CD4-positive, alpha-beta T cell treated with Interleukin-2 at 100 ng/mL for 4 hours (primary cell): Measurements from ENCODE around the gene GKAP1.
A peak's percentile ranks its signal among the peaks of the same experiment; 100 is the strongest.
"Not testable (repeated sequence)": the region's sequence is repeated elsewhere in the genome, so short reads cannot be mapped to it uniquely, and the experiment has no call there.

ENCODE experiments used
- DNase-seq: peaks from one replicate; pipeline ENCODE4 v3.0.0-alpha.2; 2020; ENCODE audit warnings: low spot score

Gene GKAP1

GRCh38 chr9:83817356-83818278 is at the start of gene GKAP1:
Gene GKAP1 (minus strand): TSS chr9:83817769. CDS start chr9:83806517, 11,252 bp downstream.
- DNase-seq = peak; percentile 89

DNA sequence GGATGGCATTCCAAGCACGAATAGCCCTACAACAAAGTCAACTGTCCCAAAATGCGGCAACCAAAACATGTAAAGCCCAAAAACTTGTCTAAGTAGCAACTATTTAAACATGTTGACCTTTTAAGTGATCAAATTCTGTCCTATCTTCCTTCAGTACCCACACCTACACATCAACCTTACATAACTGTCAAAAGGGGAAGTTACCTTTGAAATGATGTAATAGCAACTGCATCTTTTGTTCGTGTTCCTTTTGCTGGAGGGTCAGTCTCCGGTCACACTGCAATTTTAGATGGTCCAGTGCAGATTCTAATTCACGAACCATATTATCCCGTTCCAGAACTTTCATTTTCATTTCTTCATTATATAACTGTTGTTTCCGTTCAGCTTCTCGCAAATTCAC is 32.3 kb upstream of the GKAP1 start:
- DNase-seq = not testable (repeated sequence)

DNA sequence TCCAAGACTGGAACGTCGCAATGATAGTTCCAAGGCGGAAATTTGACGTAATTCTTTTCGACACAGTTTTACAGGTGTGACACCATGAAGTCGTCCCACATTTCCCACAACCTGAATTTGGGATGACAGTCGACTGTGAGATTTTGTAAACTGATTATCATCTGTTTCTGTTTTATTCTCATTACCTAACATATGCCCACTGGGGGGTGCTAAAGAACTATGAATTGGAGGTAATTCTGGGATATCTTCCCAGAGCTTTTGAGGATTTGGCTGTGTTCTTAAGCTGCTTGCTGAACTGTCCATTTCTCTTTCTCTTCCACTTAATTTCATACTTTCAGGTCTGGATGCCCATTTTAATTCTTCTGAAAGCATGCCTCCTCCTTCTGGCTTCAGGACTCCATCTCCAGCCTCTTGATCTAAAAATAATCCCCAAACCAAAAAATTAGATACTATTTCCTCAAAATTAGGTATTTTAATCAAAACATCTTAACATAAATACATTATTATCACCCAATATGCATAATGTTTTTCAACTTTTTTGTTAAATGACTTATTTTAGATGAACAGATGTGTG is 19.6 kb upstream of the GKAP1 start:
- not testable (repeated sequence) for DNase-seq

DNA sequence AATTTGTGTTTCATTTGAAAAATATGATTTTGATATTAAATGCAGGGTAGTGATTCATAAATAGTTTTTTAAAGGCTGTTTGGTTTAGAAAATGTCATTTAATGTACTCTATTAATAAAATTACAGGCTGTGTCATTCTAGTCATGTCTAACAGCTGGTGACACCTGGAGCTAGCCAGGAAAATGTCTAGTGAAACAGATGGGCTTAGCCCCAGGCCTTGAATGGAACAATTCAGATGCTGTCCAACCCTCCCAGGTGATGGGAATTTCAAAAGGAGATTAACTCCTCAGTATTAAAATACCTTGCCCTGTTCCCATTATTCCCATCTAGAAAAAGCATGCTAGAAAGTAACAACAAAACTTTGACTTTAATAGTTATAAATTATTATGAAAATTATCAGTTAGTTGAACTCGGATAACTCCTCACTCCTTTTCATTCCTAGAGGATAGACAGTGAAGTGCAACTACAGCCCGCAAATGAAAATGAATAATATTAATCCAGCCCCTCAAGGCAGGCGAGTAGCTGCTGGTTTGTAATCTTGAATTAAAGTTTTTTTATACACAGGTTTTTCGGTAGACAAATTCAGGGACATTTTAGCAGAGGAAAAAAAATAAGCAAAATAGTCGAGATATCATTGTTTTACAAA is 13.0 kb upstream of the GKAP1 start:
- DNase-seq = not testable (repeated sequence)

DNA sequence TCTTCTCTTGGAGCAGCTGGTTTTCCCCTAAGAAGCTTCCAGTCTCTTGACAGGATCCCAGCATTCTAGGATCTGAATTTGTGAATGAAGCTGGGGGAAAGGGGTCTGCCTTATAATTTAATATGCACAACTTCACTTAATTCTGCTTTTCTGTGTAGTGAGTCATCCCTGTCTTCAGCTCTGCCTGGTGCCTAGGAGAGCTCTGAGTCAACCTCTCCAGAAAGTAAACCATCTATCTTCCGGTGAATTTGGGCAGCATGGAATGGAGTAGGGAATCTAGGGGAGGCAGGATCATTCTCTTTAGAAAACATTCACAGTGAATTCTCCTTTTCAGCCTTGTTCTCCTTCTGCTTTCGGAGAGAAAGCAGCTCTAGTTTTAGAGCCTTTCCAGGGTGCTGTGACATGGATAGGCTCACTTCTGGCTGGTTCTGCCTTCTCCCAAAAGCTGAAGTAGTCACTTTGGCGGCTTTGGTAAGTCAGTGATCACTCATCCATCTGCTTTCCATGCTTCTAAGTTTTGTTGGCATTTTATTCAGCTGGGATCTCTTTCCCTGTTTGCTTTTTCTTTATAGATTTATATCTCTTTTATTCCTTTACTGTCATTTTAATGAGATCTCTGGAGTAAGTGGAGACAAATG is 7.5 kb upstream of the GKAP1 start:
- DNase-seq = not testable (repeated sequence)

DNA sequence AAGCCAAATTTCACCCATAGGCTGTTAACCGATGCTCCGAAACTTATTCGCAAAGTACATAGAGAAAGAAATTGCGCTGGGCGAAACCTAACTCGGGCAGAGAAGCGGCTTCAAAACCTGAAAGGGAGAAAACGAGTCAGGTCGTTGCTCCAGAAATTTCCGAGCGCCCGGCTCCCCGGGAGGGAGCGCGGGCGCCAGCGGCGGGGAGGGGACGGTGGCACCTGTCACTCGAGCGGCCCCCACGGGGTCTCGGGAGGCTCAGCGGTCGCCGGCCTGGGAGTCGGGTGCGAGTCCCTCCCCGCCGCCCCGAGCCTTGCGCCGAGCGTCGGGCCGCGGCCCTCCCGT is 586 bp downstream of the GKAP1 start:
- peak; percentile 26 for DNase-seq

- not testable (repeated sequence) for DNase-seq
Observed at GRCh38 chr9:83815120-83815519, 2.4 kb downstream of the GKAP1 start.

GRCh38 chr9:83809213-83809612 is 8.4 kb downstream of the GKAP1 start:
- not testable (repeated sequence) for DNase-seq

DNA sequence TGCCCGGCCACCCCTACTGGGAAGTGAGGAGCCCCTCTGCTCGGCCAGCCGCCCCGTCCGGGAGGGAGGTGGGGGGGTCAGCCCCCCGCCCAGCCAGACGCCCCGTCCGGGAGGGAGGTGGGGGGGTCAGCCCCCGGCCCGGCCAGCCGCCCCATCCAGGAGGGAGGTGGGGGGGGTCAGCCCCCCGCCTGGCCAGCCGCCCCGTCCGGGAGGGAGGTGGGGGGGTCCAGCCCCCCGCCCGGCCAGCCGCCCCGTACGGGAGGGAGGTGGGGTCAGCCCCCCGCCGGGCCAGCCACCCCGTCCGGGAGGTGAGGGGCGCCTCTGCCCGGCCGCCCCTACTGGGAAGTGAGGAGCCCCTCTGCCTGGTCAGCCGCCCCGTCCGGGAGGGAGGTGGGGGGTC is 13.1 kb downstream of the GKAP1 start:
- not testable (repeated sequence) for DNase-seq

DNA sequence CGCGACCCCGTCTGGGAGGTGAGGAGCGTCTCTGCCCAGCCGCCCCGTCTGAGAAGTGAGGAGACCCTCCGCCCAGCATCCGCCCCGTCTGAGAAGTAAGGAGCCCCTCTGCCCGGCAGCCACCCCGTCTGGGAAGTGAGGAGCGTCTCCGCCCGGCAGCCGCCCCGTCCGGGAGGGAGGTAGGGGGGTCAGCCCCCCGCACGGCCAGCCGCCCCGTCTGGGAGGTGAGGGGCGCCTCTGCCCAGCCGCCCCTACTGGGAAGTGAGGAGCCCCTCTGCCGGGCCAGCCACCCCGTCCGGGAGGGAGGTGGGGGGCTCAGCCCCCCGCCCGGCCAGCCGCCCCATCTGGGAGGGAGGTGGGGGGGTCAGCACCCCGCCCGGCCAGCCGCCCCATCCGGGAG is 13.6 kb downstream of the GKAP1 start:
- not testable (repeated sequence) for DNase-seq

GRCh38 chr9:83800236-83801033 is 17.1 kb downstream of the GKAP1 start:
- DNase-seq = no peak

GRCh38 chr9:83794051-83794450 is 23.5 kb downstream of the GKAP1 start:
- no peak for DNase-seq

DNA sequence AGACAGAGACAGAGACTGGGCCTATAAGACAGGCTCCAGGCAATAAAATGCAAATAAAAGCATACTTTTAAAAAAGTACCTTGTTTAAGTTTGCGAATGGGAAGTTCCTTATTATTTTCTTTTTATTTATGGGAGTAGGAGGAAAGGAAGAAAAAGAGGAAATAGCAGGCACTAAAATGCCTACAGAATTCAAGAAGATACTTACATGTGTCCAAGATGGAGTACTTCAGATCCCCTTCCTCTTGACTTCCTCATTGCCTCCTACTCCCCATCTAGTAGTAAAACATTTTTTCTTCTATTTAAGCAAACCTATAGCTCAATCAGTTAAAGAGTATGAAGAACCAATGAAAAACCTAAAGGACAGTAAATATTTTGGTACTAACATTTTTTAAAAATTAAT is 24.8 kb downstream of the GKAP1 start:
- no peak for DNase-seq

DNA sequence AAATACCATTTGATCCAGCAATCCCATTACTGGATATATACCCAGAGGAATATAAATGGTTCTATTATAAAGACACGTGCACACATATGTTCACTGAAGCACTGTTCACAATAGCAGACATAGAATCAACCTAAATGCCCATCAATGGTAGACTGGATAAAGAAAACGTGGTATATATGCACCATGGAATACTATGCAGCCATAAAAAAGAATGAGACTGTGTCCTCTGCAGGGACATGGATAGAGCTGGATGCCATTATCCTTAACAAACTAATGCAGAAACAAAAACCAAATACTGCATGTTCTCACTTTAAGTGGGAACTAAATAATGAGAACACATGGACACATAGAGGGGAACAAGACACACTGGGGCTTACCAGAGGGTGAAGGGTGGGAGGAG is 39.4 kb downstream of the GKAP1 start:
- no peak for DNase-seq

- DNase-seq = no peak
Observed at GRCh38 chr9:83775932-83776331, 41.6 kb downstream of the GKAP1 start.

DNA sequence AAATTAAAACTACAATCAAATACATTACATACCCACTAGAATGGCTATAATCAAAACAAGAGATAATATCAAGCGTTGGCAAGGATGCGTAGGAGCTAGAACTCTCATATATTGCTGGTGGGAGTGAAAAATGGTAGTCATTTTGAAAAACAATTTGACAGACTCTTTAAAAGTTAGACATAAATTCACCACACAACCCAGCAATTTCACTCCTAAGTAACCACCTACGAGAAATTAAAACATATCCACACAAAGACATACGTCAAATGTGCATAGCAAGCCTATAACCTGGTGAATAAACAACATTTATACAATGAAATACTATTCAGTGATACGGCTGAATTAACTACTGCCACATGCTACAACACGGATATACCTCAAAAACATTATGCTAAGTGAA is 44.7 kb downstream of the GKAP1 start:
- no peak for DNase-seq

DNA sequence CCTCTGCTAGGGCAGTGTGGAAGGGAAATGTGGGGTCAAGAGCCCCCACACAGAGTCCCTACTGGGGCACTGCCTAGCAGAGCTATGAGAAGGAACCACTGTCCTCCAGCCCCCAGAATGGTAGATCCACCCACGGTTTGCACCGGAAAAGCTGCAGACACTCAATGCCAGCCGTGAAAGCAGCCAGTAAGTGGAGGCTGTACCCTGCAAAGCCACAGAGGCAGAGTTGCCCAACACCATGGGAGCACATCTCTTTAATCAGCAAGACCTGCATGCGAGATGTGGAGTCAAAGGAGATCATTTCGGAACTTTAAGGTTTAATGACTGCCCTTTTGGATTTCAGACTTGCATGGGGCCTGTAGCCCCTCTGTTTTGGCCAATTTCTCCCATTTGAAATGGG is 52.2 kb downstream of the GKAP1 start:
- no peak for DNase-seq

DNA sequence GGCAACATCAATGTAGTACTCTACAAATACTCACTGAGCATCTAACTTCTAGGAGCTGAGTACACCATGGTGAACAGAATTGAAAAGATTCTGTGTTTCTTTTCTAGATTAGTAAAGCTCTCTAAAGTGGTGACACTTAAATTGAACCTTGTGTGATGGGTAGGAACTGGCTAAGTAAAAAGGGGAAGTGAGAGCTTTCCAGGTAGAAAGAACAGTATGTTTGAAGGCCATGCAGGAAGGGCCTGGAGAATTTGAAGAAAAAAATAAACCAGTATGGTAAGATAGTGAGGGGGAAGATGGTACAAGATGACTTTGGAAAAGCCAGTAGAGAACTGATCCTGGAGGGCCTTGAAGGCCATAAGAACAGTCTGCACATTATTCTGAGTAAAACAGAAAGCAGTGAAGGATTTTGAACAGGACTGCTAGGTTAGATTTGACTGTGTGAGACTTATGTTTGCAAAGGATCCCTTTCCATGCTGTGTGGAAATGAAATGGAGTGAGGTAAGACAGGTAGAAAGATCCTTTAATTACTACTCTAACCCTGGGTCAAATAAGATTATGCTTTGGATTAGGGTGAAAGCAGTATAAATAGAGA is 63.1 kb downstream of the GKAP1 start:
- DNase-seq = no peak

DNA sequence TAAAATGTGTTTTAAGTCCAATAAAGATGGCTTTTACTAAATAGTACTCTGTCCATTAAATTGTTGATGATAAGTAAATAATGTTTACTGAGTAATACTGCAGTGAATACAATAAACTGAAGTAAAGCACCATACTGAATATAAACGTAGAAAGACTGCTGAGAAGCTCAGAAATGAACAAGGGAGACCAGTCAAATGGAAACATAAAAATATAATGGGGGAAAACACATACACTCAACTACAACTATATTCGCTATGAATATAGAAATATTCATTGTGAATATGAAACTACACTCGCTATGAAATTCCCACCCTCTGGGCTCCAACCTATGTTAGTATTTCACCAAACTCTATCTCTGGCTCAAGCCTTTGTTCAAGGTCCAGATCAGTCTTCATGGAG is 67.9 kb downstream of the GKAP1 start:
- no peak for DNase-seq

- DNase-seq = no peak
Observed at GRCh38 chr9:83744206-83744605, 73.4 kb downstream of the GKAP1 start.

DNA sequence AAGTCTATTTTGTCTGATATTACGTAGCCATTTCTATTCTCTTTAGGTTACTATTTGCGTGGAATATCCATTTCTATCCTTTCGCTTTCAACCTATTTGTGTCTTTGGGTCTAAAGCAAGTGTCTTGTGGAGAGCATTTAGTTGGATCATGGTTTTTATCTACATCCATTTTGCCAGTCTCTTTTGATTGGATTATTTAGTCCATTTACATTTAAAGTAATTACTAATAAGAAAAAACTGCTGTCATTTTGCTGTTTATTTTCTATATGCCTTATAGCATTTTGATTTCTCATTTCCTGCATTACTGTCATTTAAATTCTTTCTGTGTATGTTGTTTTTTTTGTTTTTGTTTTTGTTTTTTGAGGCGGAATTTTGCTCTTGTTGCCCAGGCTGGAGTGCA is 83.8 kb downstream of the GKAP1 start:
- DNase-seq = no peak
